Adrenal gland (tissue), 5 donors: ENCODE measurements around the gene RYR1.

Experiments used
- POLR2A ChIP-seq, 2 donors: fragments of 450-650 bp; IDR thresholded peaks; one replicate each; pipeline ENCODE4 v1.6.1; 2017; ENCODE audit warnings: antibody characterized with exemption in 2 of 2, mild to moderate bottlenecking in 2 of 2, moderate library complexity in 1 of 2
- TF ChIP-seq, protein P1 (sequence below), 6 experiments: fragments of 450-650 bp in 4 of 6; fragments of 200-600 bp in 2 of 6; sonication (generic) in 1 of 6; IDR thresholded peaks; 1 replicate in 5 of 6; 2 replicates in 1 of 6; pipeline versions ENCODE4 v1.5.1 to v1.8.0; 2016 to 2021; ENCODE audit warnings: antibody characterized with exemption in 6 of 6, mild to moderate bottlenecking in 2 of 6, moderate library complexity in 1 of 6
- donor health status: DM: no; HTN: no; CAD: no.

- TF ChIP-seq, protein P1, sequence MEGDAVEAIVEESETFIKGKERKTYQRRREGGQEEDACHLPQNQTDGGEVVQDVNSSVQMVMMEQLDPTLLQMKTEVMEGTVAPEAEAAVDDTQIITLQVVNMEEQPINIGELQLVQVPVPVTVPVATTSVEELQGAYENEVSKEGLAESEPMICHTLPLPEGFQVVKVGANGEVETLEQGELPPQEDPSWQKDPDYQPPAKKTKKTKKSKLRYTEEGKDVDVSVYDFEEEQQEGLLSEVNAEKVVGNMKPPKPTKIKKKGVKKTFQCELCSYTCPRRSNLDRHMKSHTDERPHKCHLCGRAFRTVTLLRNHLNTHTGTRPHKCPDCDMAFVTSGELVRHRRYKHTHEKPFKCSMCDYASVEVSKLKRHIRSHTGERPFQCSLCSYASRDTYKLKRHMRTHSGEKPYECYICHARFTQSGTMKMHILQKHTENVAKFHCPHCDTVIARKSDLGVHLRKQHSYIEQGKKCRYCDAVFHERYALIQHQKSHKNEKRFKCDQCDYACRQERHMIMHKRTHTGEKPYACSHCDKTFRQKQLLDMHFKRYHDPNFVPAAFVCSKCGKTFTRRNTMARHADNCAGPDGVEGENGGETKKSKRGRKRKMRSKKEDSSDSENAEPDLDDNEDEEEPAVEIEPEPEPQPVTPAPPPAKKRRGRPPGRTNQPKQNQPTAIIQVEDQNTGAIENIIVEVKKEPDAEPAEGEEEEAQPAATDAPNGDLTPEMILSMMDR (IDR thresholded peaks at IDR 0.05): no peak
- no peak for TF ChIP-seq POLR2A (IDR thresholded peaks at IDR 0.05)
These were observed 64.4 kb downstream of the RYR1 start for GRCh38 chr19:38497907-38498306.
